Adipocyte (in vitro differentiated cells): ENCODE results near the gene PGAP6.
"Not testable (repeated sequence)": the region's sequence is repeated elsewhere in the genome, so short reads cannot be mapped to it uniquely, and the experiment has no call there.

Source experiments
- DNase-seq: peaks from one replicate; pipeline ENCODE4 v3.0.0-alpha.2; 2015; ENCODE audit warnings: low read depth
- H3K27me3 ChIP-seq: replicated peaks from 2 replicates; pipeline ENCODE4 v1.7.0; 2013; ENCODE audit warnings: mild to moderate bottlenecking, low read length, moderate library complexity; ENCODE audit not compliant: control insufficient read depth, insufficient read depth
- H3K36me3 ChIP-seq: 2 replicates; pipeline ENCODE4 v1.7.0; 2013; ENCODE audit warnings: low read length, mild to moderate bottlenecking, moderate library complexity; ENCODE audit not compliant: control insufficient read depth, insufficient read depth, severe bottlenecking
- H3K4me1 ChIP-seq: 2 replicates; pipeline ENCODE4 v1.7.0; 2013; ENCODE audit warnings: mild to moderate bottlenecking, low read length, moderate library complexity; ENCODE audit not compliant: control insufficient read depth, insufficient read depth
- H3K4me3 ChIP-seq: 2 replicates; pipeline ENCODE4 v1.7.0; 2013; ENCODE audit warnings: mild to moderate bottlenecking, low read length, moderate library complexity
- H3K9ac ChIP-seq: 2 replicates; pipeline ENCODE4 v1.7.0; 2013; ENCODE audit warnings: mild to moderate bottlenecking, low read length, moderate library complexity
- H3K9me3 ChIP-seq: 2 replicates; pipeline ENCODE4 v1.7.0; 2013; ENCODE audit warnings: mild to moderate bottlenecking, low read length, moderate library complexity; ENCODE audit not compliant: control insufficient read depth

PGAP6 gene

DNA sequence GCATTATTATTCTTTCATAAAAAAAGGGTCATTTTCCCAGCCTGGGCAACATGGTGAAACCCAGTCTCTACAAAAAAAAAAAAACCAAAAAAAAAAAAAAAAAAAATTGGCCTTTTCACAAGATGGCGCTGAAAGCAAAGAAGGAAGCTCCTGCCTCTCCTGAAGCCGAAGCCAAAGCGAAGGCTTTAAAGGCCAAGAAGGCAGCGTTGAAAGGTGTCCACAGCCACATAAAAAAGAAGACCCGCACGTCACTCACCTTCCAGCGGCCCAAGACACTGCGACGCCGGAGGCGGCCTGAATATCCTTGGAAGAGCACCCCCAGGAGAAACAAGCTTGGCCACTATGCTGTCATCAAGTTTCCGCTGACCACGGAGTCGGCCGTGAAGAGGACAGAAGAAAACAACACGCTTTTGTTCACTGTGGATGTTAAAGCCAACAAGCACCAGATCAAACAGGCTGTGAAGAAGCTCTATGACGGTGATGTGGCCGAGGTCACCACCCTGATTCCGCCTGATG lies 4.9 kb upstream of the PGAP6 start:
- peak; percentile 16 for DNase-seq
- no peaks in the 10 kb centered on the region for H3K27me3 ChIP-seq

GRCh38 chr16:383326-384051 lies 1.7 kb upstream of the PGAP6 start:
- peaks cover 14% of the 10 kb centered on the region for H3K4me1 ChIP-seq
- H3K36me3 ChIP-seq: no peaks in the 10 kb centered on the region
- no peaks in the 10 kb centered on the region for H3K27me3 ChIP-seq
- H3K4me3 ChIP-seq: no peak overlapping the region
- peak overlapping the region; percentile 87 for H3K9ac ChIP-seq
- no peak for DNase-seq
- no peaks in the 10 kb centered on the region for H3K9me3 ChIP-seq

More for the DNA sequence above, 4.9 kb upstream of the PGAP6 start:
- H3K9me3 ChIP-seq: no peaks in the 10 kb centered on the region
- H3K4me1 ChIP-seq: peaks cover 17% of the 10 kb centered on the region
- H3K9ac ChIP-seq: no peak overlapping the region
- H3K36me3 ChIP-seq: no peaks in the 10 kb centered on the region
- no peak overlapping the region for H3K4me3 ChIP-seq

GRCh38 chr16:381012-381788 lies 578 bp downstream of the PGAP6 start:
- peaks cover 3% of the 10 kb centered on the region for H3K4me1 ChIP-seq

DNA sequence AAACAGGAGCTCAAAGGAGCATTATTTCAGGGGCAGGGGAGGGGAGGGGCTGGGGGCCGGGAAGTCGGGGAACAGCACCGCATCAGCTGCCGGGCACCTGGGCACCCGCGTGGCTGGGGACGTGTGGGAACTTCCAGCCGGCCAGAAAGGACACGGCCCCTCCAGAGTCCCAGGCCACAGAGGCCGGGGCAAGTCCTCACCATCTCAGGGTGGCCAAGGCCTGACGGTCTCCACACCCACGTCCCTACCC lies 1.1 kb downstream of the PGAP6 start:
- Histone ChIP-seq H3K9ac (peak overlapping the region; percentile 87), H3K4me1 (peaks cover 3% of the 10 kb centered on the region), H3K27me3 (no peaks in the 10 kb centered on the region), H3K36me3 (peaks cover 10% of the 10 kb centered on the region), H3K9me3 (no peaks in the 10 kb centered on the region), H3K4me3 (peak overlapping the region; percentile 83)
- DNase-seq: no peak

More at GRCh38 chr16:381012-381788, 578 bp downstream of the PGAP6 start:
- Histone ChIP-seq H3K4me3 (peak overlapping the region; percentile 83), H3K9me3 (no peaks in the 10 kb centered on the region), H3K9ac (peak overlapping the region; percentile 87), H3K27me3 (no peaks in the 10 kb centered on the region), H3K36me3 (peaks cover 5% of the 10 kb centered on the region)
- DNase-seq: peak; percentile 69

DNA sequence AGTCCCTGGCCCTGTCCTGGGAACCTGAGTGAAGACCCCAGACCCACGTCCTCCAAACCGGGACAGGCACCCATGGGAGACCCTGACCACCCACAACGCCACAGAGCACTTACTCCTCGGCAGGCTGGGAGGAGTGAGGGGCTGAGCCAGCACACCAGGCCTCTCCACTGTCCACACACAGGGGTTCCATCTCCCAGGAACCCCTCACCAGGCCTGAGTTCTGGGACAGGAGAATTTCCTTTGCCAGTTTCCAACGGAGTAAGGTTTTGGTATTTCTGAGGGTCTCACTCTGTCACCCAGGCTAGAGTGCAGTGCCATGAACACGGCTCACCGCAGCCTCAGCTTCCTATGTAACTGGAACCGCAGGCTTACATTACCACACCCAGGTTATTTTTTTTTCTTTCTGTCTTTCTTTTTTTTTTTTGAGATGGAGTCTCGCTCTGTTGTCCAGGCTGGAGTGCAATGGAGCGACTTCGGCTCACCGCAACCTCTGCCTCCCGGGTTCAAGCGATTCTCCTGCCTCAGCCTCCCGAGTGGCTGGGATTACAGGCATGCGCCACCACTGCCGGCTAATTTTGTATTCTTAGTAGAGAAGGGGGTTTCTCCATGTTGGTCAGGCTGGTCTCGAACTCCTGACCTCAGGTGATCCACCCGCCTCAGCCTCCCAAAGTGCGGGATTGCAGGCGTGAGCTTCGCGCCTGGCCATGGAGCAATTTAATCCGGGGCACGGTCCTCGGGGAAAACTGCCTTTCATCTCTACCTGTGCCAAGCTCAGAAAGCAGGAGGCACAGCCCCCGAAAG lies 1.6 kb downstream of the PGAP6 start:
- DNase-seq: no peak
- Histone ChIP-seq H3K4me3 (no peak overlapping the region), H3K27me3 (no peaks in the 10 kb centered on the region)

DNA sequence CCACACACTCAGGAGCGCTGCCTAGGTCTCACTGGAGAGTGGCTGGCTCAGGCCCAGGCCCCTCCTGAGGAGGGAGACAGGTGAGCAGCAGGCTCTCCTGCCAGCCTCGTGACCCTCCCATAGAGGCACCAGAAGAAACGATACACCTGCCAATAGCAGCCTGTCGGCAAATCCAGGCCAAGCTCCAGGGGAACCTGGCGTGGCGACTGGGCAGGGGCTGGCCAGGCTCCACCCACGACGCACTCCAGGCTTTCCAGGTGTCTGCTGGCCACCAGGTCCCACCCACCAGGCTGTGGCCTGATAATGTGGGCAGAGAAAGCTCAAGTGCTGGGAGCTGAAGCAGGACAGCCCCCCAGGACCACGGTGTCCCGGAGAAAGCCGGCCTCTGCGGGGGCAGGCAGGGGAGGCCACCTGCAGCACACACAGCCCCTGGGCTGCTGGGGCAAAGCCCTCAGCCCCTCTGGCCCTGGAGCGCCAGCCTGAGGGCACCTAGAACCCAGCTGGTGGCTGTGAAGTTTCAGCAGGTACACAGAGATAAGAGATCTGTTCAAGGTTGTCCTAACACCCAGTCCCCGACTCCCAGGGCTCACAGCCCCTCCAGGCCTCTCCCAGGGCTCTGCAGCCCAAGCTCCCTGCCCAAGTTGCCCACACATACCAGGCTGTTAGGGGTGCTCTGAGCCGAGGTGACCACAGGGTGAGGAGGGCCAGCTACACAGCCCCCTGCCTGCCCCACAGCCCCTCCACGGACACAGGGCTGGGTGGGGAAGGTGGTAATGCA lies 2.4 kb downstream of the PGAP6 start:
- H3K27me3 ChIP-seq: no peaks in the 10 kb centered on the region
- no peaks in the 10 kb centered on the region for H3K9me3 ChIP-seq
- DNase-seq: no peak
- peaks cover 3% of the 10 kb centered on the region for H3K4me1 ChIP-seq
- H3K9ac ChIP-seq: no peak overlapping the region
- no peak overlapping the region for H3K4me3 ChIP-seq
- peaks cover 19% of the 10 kb centered on the region for H3K36me3 ChIP-seq

More for the DNA sequence above, 1.6 kb downstream of the PGAP6 start:
- H3K4me1 ChIP-seq: peaks cover 3% of the 10 kb centered on the region
- H3K9ac ChIP-seq: no peak overlapping the region
- peaks cover 11% of the 10 kb centered on the region for H3K36me3 ChIP-seq
- H3K9me3 ChIP-seq: no peaks in the 10 kb centered on the region

DNA sequence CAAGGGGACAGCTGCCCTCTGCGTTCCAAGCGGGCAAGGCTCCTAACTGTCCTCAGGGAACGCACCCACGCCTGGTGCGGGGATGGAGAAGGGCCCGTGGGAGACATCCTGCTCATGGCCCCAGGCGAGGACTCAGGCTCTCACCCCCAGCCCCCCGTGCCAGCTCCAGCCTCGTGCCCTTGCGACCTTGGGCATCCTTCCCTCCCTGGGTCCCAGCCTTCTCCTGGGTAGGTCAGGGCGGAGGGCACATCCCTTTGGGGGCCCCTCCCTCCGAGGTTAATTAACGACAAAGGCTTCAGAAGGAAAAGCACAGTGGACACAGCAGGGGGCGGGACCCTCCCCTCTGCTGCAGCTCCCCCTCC lies 3.0 kb downstream of the PGAP6 start:
- H3K27me3 ChIP-seq: no peaks in the 10 kb centered on the region

DNA sequence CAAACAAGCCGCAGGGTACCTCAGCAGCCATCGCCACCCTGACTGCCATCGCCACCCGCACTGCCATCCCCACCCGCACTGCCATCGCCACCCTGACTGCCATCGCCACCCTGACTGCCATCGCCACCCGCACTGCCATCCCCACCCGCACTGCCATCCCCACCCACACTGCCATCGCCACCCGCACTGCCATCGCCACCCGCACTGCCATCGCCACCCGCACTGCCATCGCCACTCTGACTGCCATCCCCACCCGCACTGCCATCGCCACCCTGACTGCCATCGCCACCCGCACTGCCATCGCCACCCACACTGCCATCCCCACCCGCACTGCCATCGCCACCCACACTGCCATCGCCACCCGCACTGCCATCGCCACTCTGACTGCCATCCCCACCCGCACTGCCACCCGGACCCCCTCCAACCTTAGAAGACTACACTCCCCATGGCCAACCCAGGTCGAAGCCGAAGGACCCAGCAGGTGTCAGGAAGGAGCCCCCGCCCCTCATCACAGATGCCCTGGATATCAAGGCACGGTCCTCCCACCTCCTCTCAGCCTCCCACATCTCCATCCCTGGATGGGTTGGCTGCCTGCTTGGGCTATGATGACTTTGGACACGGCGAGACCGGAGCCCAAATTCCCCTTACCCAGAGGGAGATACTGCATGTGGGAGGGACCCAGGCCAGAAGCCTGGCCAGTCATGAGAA lies 3.5 kb downstream of the PGAP6 start:
- H3K36me3 ChIP-seq: peaks cover 30% of the 10 kb centered on the region
- not testable (repeated sequence) for H3K9ac ChIP-seq, H3K9me3 ChIP-seq, H3K4me1 ChIP-seq, H3K4me3 ChIP-seq, H3K27me3 ChIP-seq, DNase-seq

More for the DNA sequence above, 3.0 kb downstream of the PGAP6 start:
- no peak overlapping the region for H3K9ac ChIP-seq
- DNase-seq: no peak
- H3K4me3 ChIP-seq: no peak overlapping the region
- H3K4me1 ChIP-seq: peaks cover 3% of the 10 kb centered on the region
- no peaks in the 10 kb centered on the region for H3K9me3 ChIP-seq
- H3K36me3 ChIP-seq: peaks cover 24% of the 10 kb centered on the region

DNA sequence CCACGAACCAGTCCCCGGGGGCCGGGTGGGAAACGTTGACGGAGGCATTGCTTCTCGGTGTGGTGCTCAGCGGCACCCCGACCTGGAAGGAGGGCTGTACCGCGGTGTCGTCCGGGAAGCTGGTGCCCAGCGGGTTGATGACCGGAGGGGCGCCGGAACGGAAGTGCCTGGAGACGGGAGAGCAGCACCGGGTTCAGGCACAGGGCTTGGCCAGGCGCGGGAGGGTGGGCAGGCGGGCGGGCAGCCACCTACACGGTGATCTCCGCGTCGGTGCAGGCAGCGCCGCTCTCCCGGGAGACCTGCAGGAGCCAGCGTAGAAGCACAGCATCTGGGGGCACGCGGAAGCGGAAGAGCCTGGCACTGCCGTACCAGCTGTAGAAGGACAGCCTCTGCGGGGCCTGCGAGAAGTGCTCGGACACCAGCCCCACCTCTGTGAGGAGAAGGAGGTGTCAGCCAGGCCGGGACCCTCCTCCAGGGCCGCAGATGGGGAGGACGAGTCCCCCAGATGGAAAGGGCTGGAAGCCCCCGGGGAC lies 4.3 kb downstream of the PGAP6 start:
- Histone ChIP-seq H3K27me3 (no peaks in the 10 kb centered on the region), H3K36me3 (peaks cover 37% of the 10 kb centered on the region), H3K9ac (no peak overlapping the region), H3K9me3 (no peaks in the 10 kb centered on the region), H3K4me1 (no peaks in the 10 kb centered on the region), H3K4me3 (no peak overlapping the region)
- no peak for DNase-seq

GRCh38 chr16:376817-377418 lies 4.9 kb downstream of the PGAP6 start:
- Histone ChIP-seq H3K4me1 (no peaks in the 10 kb centered on the region), H3K9me3 (no peaks in the 10 kb centered on the region), H3K36me3 (peaks cover 43% of the 10 kb centered on the region), H3K9ac (no peak overlapping the region), H3K4me3 (no peak overlapping the region), H3K27me3 (no peaks in the 10 kb centered on the region)
- no peak for DNase-seq
